Measurements from ENCODE around the gene CHN2.

The CHN2 gene

DNA sequence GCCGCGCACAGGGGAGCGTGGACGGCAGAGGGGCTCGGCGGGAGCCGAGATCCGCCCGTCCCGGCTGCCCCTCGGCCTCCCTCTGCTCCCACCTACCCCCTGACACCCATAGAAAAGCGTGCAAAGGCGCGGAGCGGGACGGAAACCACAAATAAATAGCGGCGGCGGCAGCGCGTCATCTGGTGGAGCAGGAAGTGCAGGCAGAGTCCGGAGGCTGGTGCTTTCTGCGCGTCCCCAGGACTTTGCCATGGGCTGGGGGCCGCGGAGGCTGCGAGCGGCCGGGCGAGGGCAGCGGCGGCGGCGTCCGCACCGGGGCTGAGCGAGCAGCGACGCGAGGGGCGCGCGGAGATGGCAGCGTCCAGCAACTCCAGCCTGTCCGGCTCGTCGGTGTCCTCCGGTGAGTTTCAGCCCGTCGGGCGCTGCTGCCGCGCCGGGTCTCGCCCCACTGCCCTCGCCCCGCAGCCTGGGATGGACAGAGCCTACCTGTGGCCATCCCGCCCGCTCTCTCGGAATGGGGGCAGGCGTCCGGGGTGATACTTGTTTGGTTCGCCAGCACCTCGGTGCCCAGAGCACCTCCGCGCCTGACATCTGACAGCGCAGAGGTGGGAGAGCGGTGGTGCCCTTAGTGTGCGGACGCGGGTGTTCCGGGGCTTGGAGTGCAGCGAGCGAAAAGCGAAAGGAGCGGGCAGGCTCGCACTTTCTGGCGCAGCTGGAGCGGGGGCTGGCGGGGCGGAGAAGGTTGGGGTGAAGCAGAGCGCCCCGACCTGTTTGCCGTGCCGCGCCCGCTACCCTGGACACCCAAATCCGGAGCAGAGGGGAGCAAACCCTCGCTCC is at the start of gene CHN2:
Gene CHN2 (plus strand): TSS at position 182 of the 834 bp plus-strand sequence.
- DNase-seq: no peak

DNA sequence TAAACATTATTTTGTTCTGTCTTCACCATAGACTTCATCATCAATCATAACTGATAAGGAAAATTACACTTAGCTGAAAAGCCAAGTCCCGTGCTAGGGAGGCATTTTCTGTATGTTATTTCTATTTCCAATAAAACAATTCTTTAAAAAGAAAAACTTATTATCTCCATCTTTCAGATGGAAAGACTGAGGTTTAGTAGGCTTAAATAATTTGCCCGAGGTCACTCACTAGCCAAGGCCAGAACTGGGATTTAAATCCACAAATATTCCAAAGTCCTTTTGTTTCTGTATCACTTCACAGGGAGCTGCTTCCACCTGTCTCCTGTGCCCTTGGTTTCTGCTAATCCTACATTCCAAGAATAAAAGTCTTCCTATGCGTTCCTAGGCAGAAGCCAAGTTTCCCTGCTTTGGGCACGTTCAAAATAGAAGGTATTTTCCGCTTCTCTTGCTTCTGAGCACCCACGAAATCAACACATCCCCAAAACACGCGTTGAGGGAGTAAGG is 49.0 kb upstream of the CHN2 start:
- DNase-seq: no peak

DNA sequence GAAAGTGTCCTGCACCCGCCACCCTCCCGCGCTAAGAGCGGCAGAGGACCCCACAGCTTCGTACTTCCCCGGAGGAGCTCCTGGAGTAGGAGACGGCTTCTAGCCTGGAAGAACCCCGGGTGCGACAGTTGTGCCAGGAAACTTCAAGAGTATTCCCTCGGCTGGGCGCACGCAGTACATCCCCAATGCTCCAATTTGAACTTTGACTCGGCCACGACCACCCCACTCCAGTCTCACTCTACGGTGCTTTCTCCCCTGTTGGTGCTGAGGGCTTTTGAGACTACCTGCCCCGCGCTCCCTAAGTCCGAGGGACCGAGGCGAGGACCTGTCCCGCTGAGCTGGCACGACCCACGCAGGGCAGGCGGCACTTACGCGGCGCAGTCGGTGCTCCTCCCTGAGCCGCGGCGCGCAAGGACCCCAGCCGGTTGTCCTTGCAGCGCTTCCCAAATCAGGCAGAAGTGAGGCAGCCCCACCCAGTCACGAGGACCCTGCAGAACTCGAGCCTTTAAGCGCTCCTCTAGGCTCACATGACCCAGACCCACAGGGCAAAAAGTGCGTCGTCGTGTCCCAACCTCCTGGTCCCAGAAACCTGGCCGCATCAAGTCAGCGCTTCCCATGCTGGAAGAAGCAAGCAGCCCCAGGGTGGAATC is 48.4 kb upstream of the CHN2 start, which contains the start of gene CPVL:
Gene CPVL (minus strand): TSS at position 481 of the 650 bp plus-strand sequence. CDS start 25,476 bp downstream, outside the sequence.
- DNase-seq: no peak

DNA sequence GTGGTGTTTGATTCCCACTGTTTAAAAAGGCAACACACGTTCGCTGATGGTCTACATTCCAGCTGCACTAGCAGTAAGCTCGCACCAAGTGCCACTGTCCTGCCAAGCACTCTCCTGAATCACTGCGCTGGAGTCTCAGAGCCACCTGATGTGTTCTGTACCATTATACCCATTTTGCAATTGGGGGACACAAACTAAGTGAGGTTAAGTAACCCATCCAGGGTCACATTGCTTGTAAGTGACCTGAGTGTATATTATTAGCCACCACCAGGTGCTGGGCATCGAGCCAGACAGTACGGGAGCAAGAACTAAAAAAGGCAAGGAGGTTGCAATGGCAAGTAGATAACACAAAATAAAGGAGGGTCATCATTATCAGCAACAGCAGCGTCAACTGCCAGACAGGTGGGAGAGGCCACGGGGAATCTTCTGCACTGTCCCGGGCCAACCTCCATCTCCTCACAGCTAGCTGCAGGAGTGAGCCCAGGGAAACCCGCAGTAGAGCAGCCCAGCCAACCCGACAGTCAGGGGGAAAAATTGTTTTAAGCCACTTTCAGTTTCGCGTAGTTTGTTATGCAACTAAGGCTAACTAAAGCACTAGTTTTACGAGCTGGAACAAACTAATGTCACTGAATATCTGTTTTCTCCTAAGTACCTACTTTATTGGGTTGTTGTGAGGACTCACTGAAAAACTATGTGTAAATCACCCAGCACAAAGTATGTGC is 47.5 kb upstream of the CHN2 start:
- DNase-seq: no peak

DNA sequence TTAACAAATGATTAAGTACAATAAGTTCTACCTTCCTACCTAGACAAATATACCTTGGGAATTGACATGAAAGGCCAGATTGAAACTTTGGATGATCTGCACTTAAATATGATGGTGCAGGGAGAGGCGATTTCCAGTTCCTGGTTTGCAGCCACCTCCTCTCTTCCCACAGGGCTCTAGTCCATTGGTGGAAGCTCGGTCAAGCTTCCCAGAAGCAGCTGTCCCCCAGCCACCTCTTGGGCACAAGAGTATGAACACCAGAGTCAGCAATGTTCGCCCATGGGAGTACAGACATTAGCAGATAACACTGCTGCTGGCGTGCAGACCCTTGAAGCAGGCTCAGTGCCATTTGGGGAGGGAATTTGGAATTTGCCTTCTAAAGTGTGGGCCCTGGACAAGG is 46.8 kb upstream of the CHN2 start:
- no peak for DNase-seq

DNA sequence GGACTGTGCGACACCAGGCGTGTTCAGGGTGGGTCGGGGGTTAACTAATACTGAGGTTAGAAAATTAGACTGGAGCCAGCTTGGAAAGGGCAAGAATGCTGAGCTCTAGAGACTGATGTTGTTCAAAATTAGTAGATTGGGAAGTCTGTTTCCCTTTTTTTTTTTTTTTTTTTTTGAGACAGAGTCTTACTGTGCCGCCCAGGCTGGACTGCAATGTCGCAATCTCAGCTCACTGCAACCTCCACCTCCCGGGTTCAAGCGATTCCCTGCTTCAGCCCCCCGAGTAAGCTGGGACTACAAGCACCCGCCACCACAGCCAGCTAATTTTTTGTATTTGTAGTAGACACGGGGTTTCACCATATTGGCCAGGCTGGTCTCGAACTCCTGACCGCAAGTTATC is 45.5 kb upstream of the CHN2 start:
- no peak for DNase-seq

DNA sequence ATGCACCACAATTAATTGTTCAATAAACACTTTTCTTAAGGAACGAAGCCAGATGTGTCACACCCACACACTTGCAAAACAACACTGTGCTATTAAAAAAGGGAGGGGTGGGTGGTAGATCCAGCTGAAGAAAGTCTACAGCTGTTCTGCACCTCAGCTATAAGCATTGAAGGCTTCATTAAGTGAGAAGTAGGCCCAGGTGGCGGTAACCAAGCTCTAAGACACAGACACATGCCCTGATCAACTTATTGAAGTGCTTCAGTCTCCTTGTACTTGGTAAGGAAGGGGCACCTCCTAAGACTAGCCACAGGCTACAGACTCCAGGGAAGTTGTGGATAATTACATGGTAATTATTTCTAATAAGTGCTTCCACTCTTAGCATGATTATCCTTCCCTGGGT is 43.7 kb upstream of the CHN2 start:
- DNase-seq: peak; percentile 79

DNA sequence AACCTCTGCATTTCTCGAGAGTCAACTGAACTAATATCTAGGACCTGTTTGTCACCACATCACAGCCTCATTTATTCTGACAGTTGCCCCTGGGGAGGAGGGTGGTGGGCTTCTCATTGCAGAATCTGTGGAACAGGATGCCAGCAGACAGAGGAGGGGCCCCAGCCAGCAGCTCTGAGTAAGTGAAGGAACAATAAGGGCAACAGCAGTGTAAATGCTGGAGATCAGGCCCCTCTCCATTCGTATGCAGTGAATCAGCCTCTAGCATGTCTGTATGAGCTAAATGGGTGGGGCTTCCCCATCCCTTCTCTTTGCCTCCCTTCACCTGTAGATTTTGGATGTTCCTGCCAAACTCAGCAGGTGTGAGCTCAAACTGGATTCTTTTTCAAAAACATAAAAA is 40.5 kb upstream of the CHN2 start:
- DNase-seq: no peak

DNA sequence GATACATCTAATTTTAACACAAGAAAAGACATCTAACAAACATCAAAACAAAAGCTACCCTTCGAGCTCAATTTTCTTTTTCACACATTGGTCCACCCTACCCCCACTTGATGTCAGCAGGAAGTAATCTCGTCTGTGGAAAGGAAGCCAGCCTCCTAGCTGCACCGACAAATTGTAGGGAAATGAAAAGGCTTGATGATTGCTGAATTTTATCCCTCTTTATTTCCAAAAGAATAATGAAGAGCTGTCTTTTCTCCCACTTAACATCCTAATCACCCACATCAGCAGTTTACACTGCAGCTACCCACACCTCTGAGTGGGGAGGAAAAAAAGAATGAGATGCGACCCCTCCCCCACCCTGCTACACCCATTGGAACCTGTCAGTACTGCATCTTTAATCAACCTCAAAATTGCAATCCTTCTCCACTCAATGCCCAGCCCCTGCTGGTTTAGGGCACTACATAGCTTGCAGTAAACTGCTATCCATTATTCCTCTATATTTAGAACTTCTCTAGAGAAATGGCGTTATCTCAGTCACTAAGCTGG is 37.6 kb upstream of the CHN2 start:
- DNase-seq: peak; percentile 59

DNA sequence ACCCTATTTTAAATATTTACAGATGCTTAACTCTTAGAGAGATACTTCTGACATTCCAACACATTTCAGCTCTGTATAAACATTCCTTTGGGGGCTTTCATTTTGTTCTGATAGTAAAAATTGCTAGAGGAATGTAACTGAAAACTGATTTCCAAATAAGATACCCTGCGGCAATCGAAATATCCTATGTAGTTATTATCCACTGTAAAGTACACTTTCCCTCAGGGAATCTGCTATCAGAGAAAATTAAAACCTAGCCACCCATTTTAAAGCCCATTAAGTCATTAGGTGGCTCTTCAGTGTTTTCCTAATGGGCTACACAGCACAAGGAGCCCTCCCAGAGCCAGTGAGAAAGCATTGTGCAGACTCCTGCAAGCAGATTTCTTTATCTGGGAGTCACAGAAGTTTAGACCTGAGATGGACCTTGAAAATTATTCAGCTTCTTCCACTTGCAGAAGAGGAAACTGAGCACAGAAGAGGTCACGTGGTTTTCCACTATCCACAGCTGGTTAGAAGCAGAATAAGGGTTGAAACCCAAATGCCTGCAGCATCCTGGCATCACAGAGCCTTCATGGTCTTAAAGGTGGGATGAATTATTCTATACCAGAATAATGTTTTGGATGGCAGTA is 35.7 kb upstream of the CHN2 start:
- no peak for DNase-seq

DNA sequence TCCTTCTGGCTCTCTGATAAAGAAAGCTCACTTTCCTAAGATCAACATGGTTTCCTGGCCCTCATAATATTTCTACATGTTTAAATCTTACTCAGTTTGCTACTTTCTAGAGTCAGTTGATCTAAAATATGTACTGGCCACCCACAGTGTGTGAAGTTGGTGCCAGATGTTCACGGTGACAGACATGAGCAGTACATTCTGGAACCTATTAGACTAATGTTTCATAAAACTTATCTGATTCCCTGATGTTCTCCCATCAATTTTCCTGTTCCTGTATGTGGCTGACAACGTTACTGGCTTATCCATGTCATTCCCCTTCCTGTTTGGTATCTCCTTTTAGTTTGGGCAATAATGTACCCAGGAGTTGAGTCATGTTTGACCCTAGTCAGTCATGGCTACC is 34.5 kb upstream of the CHN2 start:
- DNase-seq: no peak

DNA sequence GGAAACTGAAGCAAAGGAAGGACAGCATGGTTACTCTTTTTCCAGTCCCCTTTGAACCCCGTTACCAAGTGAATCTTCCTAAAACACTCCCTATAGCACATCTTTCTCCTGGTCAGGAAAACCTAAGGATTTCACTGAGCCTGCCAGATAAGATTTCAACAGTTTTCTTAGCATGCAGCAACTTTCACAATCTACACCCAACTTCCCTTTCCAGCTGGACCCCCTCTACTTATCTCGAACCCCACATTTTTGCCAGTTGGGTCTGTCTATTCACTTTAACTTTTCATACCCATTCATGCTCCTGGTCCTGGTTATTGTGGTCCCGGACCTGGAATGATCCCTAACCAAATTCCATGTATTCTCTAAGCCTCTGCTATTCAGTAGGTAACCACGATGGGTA is 33.3 kb upstream of the CHN2 start:
- DNase-seq: no peak

DNA sequence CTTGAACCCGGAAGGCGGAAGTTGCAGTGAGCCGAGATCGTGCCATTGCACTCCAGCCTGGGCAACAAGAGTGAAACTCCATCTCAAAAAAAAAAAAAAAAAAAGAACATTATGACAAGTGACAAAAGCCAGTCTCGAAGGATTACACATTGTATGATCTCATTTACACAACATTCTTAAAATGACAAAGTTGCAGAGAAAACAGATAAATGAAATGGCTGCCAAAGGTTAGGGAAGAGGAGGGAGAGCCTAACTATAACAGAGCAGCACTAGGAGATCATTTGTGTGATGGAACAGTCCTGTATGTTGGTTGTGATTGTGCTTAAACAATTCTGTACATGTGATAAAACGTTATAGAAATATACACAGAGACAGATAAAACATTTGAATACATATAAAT is 32.0 kb upstream of the CHN2 start:
- DNase-seq: no peak

DNA sequence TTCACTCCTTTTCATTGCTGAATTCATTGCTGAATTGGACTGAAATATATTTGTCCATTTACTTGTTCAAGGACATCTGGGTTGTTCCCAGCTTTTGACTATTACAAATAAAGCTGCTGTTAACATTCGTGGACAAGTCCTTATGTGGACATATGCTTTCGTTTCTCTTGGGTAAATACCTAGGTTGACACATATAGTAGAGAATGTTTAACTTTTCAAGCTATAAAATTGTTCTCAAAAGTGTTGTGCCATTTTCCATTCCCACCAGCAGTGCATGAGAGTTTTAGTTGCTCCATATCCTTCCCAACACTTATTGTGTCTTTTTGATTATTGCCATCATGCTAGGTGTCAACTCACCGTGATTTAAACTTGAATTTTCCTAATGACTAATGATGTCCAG is 30.7 kb upstream of the CHN2 start:
- DNase-seq: no peak

DNA sequence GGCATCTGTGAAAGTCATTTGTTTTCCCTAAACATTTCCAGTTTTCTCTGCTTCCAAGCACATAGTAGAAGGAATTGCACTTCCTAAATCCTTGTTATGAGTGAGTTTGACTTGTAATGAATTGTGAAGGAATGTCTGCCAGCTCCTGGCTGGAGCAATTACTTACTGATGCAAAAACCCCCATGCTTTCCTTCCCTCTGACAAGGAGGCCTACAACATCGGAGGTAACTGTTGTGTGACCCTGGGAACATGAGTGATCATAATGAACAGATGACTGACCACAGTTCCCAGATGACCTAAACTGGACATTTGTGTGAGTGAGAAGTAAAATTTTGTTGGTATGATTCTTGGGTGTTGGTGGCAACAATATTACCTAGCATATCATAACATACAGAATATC is 26.9 kb upstream of the CHN2 start:
- no peak for DNase-seq

DNA sequence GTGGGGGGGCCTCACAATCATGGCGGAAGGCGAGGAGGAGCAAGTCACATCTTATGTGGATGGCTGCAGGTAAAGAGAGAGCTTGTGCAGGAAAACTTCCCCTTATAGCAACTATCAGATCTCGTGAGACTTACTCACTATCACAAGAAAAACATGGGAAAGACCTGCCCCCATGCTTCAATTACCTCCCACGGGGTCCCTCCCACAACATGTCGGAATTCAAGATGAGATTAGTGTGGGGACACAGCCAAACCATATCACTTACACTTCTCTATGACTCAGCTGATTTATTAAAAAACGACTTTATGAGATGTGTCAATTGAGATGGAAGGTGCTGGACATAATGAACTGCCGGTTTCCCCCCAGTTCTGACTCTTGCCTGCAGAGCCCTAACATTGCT is 23.8 kb upstream of the CHN2 start:
- DNase-seq: no peak

DNA sequence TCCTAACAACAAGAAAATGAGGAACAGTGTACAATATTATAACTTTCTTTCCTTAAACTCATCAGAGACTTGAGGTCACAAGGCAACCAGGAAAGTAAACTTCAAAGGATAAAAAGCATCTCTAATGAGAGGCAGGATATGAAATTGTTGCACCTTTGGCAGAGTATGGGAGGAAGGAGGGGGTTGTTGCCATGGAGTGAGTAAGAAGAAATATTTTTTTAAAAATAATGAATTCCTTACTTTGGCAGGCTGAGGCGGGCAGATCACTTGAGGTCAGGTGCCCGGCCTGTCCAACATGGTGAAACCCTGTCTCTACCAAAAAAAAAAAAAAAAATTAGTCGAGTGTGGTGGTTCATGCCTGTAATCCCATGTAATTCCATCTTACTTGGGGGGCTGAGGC is 21.1 kb upstream of the CHN2 start:
- DNase-seq: no peak

DNA sequence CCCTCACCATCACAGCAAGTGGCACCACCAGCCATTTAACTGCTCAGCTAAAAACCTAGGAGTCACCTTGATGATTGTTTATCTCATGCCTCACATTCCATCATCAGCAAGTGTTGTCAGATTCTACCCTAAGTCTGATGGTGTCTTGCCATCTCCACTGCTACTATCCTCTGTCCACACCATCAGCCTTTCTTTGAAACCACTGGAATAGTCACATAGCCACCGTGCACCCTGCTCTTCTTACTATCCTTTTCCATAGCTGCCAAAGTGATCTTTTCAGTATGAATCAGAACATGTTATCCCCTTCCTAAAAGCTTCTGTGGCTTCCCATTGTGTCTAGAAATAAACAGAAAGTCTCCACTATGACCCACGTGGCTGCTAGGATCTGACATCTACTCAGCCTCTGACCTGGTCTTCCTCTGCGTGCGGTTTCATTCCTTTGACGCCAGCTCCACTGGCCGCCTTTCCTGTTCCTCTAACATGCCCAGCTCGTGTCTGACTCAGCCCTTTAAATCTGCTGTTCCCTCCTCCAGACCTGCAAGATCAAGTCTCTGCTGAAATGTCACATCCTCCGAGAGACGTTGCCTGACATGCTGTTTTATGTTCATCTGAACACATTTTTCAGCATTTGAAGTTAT is 16.5 kb upstream of the CHN2 start:
- no peak for DNase-seq

DNA sequence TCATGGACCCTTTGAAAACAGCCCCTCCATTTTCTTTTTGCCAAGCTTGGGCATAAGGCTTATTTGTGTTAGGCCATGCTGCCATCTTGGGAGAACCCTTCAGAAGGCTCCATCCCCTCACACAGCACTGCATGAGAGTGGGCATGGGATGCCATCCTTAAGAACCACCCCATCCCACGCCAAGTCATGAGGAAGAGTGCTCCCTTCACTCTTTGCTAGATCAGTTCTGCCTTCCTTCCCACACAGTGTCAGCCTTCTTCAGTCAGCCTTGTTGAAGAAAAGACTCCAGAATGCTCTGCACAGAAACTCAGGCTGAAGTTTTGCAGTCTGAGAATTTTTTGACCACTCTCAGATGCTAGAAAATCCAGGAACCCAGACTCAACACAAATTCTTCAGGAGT is 15.5 kb upstream of the CHN2 start:
- no peak for DNase-seq

DNA sequence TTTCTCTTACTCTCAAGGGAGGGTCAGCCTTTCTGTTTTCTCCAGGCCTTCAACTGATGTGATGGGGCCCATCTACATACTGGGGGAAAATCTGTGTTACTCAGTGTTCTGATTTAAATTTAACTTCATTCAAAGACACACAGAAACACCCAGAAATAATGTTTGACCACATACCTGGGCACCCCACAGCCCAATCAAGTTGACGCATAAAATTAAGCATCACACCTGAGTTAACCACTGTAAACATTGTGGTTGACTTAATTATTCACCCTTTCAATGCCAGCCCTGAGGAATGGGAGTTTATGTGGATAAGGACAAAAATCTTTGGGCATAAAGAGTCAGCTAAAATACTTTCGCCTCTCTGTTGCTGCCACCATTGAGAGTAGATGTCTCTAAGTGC is 10.0 kb upstream of the CHN2 start:
- no peak for DNase-seq

DNA sequence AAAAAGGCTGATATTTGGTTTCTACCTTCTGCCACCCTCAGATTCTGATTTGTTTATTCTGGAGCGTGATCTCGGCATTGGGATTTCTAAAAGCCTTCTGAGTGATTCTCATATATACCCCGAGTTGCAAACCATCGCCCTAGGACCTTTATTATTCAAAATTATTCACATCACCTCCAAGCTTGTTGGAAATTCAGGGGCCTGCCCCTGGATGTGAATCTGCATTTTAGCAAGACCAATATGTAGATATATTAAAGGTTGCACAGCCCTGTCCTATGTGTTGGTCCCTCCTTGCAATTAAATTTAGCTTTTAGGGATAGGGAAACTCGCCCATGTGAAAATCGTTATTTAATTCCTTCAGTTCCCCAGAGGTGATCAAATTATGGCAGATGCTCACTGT is 9.0 kb upstream of the CHN2 start:
- DNase-seq: no peak

DNA sequence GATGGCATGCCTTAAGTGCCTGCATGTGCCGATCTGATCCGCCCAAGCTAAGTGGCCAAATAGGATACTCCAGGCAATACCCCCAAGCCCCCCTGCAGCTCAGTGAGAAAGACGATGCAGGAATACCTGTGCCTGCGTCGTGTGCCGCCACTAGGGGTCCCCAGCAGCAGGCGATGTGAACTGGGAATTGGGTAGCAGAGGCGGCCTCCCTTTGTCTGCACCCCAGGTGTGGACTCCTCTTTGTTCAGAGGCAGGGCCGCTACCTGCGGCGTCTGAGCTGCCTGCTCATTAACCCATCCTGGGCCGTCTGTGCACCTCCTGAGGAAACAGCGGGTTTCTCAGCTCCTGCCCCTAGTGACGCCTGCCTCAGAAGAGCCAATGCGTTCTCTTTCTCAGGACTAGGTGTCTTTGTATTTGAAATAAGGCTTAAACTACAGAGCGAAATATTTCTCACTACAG is 4.8 kb upstream of the CHN2 start:
- DNase-seq: peak; percentile 89

Data from NCI-H1417 treated with DMSO at 0.1 percent for 48 hours (cell line).